ENCODE data around the gene AGBL5. TPM values are rescaled to one million over a fixed set of nuclear protein-coding genes. Genes with fewer than 3 reads are reported as not detected.

The AGBL5 gene
- total RNA-seq, 2 experiments from 2014 or later, result 37.4 to 42.0 TPM

DNA sequence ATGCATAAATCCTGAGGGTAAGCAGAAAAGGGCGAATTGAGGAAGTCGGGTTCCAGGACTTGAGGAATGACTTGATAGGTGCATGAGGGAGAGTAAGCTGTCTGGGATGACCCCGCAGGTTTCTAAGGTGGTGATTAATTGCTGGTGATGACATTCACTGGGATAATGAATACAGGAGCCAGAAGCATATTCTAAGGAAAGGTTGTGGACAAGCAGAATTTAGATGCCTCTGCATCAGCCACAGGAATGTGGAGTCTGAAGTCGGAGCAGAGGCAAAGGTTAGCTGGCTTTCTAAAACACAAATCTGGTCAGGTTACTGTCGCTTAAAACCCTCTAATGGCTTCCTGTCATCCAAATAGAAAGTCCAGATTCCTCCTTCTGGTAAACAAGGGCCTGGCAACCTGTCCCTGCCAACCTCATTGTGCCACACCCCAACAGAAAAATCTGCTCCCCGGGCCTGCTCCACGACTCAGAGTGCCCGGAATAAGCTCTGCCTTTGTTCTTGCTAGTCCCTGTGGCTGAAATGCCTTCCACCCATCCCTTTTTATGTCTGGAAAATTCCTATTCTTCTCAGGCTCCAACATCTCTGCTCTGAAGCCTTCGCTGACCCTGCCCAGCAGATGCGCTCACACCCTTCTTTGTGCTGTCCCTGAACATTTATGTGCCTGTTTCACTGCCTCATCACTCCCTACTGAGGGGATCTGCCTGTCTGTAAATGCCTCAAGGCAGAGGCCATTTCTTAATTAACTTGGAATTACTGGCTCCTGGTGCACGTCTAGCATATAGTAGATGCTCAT, 30.0 kb upstream of the AGBL5 start:
- Histone ChIP-seq H3K9me3 (ENCODE audit: low read length) (no peaks in the 10 kb centered on the region), H4K20me1 (ENCODE audit: insufficient read depth, low read length) (no peaks in the 10 kb centered on the region), H3K36me3 (ENCODE audit: insufficient read depth, low read length) (no peaks in the 10 kb centered on the region), H3K27ac (ENCODE audit: low read depth, low read length, poor library complexity, severe bottlenecking) (no peak overlapping the region), H3K4me2 (ENCODE audit: low read length) (no peak overlapping the region), H3K4me3 (ENCODE audit: low read depth, low read length, poor library complexity, severe bottlenecking) (no peak overlapping the region), H3K79me2 (ENCODE audit: insufficient read depth, low read depth, low read length) (no peaks in the 10 kb centered on the region), H2AFZ (ENCODE audit: low read length) (no peak overlapping the region), H3K9me2 (ENCODE audit: insufficient read depth, low read length) (no peaks in the 10 kb centered on the region), H3K4me1 (ENCODE audit: insufficient read depth, low read length, poor library complexity, severe bottlenecking) (peaks cover 3% of the 10 kb centered on the region)
- ChIA-PET POLR2A (no interaction called here), CTCF (ENCODE audit: unreplicated experiment) (no interaction called here)
- no peak for TF ChIP-seq EZH2phosphoT487 (IDR thresholded peaks at IDR 0.05; ENCODE audit: borderline replicate concordance, low read depth, low read length)
- TF ChIP-seq, protein P1, sequence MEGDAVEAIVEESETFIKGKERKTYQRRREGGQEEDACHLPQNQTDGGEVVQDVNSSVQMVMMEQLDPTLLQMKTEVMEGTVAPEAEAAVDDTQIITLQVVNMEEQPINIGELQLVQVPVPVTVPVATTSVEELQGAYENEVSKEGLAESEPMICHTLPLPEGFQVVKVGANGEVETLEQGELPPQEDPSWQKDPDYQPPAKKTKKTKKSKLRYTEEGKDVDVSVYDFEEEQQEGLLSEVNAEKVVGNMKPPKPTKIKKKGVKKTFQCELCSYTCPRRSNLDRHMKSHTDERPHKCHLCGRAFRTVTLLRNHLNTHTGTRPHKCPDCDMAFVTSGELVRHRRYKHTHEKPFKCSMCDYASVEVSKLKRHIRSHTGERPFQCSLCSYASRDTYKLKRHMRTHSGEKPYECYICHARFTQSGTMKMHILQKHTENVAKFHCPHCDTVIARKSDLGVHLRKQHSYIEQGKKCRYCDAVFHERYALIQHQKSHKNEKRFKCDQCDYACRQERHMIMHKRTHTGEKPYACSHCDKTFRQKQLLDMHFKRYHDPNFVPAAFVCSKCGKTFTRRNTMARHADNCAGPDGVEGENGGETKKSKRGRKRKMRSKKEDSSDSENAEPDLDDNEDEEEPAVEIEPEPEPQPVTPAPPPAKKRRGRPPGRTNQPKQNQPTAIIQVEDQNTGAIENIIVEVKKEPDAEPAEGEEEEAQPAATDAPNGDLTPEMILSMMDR (conservative IDR thresholded peaks at IDR 0.05; ENCODE audit: low read length), result no peak
- intact Hi-C loops (cut with micrococcal nuclease; ENCODE audit: unreplicated experiment), result no loop called here
- DNase-seq (ENCODE audit: low spot score), result no peak
- no TSS peak for BruUV-seq (replicated peaks)

DNA sequence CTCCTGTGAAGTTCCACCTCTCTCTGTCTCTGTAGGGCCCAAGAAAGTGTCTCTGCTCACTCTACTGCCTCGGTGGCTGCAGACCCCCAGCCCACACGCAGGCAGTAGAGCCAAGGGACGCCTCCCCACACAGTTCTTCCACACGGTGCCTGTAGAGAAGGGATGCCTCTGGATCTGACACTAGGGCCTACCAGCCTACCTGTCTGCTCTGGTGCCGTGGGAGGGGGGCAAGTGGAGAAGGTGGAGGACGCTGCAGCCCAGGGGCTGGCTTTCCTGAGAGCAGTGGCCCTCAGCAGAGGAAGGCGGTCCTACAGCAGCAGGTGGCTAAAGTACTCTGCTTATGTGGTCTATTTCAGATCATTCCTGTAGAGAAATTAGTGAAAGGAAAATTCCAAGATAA, 27.7 kb upstream of the AGBL5 start:
- no peaks in the 10 kb centered on the region for H3K9me2 ChIP-seq (ENCODE audit: insufficient read depth, low read length)
- H3K4me3 ChIP-seq (ENCODE audit: low read depth, low read length, poor library complexity, severe bottlenecking), result no peak overlapping the region
- H3K9me3 ChIP-seq (ENCODE audit: low read length), result no peaks in the 10 kb centered on the region
- no peaks in the 10 kb centered on the region for H3K4me1 ChIP-seq (ENCODE audit: insufficient read depth, low read length, poor library complexity, severe bottlenecking)
- H3K36me3 ChIP-seq (ENCODE audit: insufficient read depth, low read length), result no peaks in the 10 kb centered on the region
- POLR2A ChIA-PET, result interaction anchor here (0.5 kb wide), 1 partner anchor 200 kb away, joined by 4 read pairs; no protein-coding TSS in a partner anchor
- no peak overlapping the region for H2AFZ ChIP-seq (ENCODE audit: low read length)
- DNase-seq (ENCODE audit: low spot score), result no peak
- H4K20me1 ChIP-seq (ENCODE audit: insufficient read depth, low read length), result no peaks in the 10 kb centered on the region
- no peaks in the 10 kb centered on the region for H3K79me2 ChIP-seq (ENCODE audit: insufficient read depth, low read depth, low read length)
- H3K27ac ChIP-seq (ENCODE audit: low read depth, low read length, poor library complexity, severe bottlenecking), result no peak overlapping the region
- CTCF ChIA-PET (ENCODE audit: unreplicated experiment), result interaction anchor here (0.5 kb wide), 1 partner anchor 87 kb away, joined by 3 read pairs; no protein-coding TSS in a partner anchor
- BruUV-seq (replicated peaks), result no TSS peak
- H3K4me2 ChIP-seq (ENCODE audit: low read length), result no peak overlapping the region
- TF ChIP-seq, protein P1 (conservative IDR thresholded peaks at IDR 0.05; ENCODE audit: low read length), result no peak
- no peak for TF ChIP-seq EZH2phosphoT487 (IDR thresholded peaks at IDR 0.05; ENCODE audit: borderline replicate concordance, low read depth, low read length)
- intact Hi-C loops (cut with micrococcal nuclease; ENCODE audit: unreplicated experiment), result no loop called here

DNA sequence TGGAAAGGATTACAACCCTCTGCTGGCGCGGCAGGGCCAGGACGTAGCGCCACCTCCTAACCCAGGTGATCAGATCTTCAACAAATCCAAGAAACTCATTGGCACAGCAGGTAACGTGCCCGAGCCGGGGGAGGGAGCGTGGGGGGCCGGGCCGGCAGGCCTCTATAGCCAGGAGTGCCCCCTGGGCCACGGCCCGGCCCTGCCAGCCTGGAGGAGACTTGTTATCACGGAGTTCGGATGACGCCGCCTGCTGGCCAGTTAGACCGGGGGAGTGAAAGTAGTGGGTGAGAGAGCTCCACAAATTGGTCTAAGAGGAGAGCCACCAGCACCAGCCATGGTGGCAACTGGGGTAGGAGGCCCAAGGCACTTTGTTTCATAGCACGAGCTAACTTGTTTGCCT, 27.3 kb upstream of the AGBL5 start:
- CTCF ChIA-PET (ENCODE audit: unreplicated experiment), result interaction anchor here (0.5 kb wide), 1 partner anchor 88 kb away, joined by 3 read pairs; no protein-coding TSS in a partner anchor
- no peaks in the 10 kb centered on the region for H3K4me1 ChIP-seq (ENCODE audit: insufficient read depth, low read length, poor library complexity, severe bottlenecking)
- intact Hi-C loops (cut with micrococcal nuclease; ENCODE audit: unreplicated experiment), result no loop called here
- H4K20me1 ChIP-seq (ENCODE audit: insufficient read depth, low read length), result no peaks in the 10 kb centered on the region
- H3K36me3 ChIP-seq (ENCODE audit: insufficient read depth, low read length), result no peaks in the 10 kb centered on the region
- no peak overlapping the region for H3K4me3 ChIP-seq (ENCODE audit: low read depth, low read length, poor library complexity, severe bottlenecking)
- no peak for DNase-seq (ENCODE audit: low spot score)
- TF ChIP-seq EZH2phosphoT487 (IDR thresholded peaks at IDR 0.05; ENCODE audit: borderline replicate concordance, low read depth, low read length), result no peak
- TF ChIP-seq, protein P1 (conservative IDR thresholded peaks at IDR 0.05; ENCODE audit: low read length), result peak; percentile 24; the same call in 1 of the 2 replicates
- no peaks in the 10 kb centered on the region for H3K9me3 ChIP-seq (ENCODE audit: low read length)
- H3K79me2 ChIP-seq (ENCODE audit: insufficient read depth, low read depth, low read length), result no peaks in the 10 kb centered on the region
- no peak overlapping the region for H2AFZ ChIP-seq (ENCODE audit: low read length)
- no peak overlapping the region for H3K4me2 ChIP-seq (ENCODE audit: low read length)
- POLR2A ChIA-PET, result interaction anchor here (0.5 kb wide), 1 partner anchor 200 kb away, joined by 4 read pairs; no protein-coding TSS in a partner anchor
- no TSS peak for BruUV-seq (replicated peaks)
- H3K27ac ChIP-seq (ENCODE audit: low read depth, low read length, poor library complexity, severe bottlenecking), result no peak overlapping the region
- no peaks in the 10 kb centered on the region for H3K9me2 ChIP-seq (ENCODE audit: insufficient read depth, low read length)

All from OCI-LY7 (cell line).